Hippocampal formation (tissue), 2 donors: ENCODE data around the gene CORO7.
"Not testable (repeated sequence)": the region's sequence is repeated elsewhere in the genome, so short reads cannot be mapped to it uniquely, and the experiment has no call there.

Source experiments
- DNase-seq, 2 donors: peaks; one replicate each; lab custom pipeline; 2025; lab: John Stamatoyannopoulos, UW

CORO7 gene

GRCh38 chr16:4402439-4403132, 13.8 kb downstream of the CORO7 start:
- peak; percentile 69 to 77 for DNase-seq

- no peak for DNase-seq
Measured at GRCh38 chr16:4401510-4401909, 14.9 kb downstream of the CORO7 start.

- DNase-seq, result no peak
Measured at GRCh38 chr16:4401094-4401501, 15.3 kb downstream of the CORO7 start.

- no peak for DNase-seq
Measured at GRCh38 chr16:4399001-4399730, 17.2 kb downstream of the CORO7 start.

- DNase-seq, result no peak
Measured at GRCh38 chr16:4395055-4395726, 21.2 kb downstream of the CORO7 start.

- not testable (repeated sequence) for DNase-seq
Measured at GRCh38 chr16:4393850-4394249, 22.5 kb downstream of the CORO7 start.

GRCh38 chr16:4393240-4393600, 23.2 kb downstream of the CORO7 start:
- DNase-seq, result no peak

DNA sequence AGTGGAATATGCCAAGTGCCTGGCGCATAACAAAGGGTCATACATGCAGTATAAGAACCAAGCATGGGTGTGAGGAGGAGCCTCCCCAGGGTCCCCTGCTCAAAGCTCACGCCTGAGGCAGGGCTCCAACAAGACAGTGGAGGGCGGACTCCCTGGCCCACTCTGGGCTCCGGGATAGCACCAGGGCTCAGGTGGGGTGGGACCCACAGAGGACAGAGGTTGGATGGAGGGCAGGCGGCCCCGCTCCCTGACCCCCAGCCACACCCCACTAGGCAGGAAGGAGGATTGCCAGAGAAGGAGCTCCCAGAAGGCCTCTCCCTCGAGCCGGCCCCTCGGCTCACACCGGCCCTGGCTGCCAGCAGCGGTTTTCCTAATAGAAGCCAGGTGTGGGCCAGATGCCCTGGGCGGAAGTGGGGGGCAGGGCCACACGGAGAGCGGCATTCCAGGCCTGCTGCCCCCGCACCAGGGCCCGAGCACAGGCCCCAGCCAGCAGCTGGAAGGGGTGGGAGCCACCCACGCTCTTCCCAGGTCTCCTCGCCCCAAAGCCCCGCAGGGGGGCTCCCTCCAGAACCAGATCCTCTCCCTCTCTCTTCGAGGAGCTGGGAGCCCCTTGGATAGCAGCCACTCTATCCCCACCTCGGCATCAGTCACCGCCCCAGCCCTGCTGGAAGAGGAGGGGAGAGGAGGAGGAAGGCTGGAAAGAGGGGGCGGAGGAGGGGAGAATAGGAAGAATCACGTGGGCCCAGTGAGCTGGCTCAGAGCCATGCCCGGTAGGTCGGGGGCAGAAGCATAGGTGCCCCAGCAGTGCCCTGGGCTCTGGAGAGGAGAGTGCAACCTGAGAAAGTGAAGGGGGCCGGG, 23.8 kb downstream of the CORO7 start:
- DNase-seq, result no peak

DNA sequence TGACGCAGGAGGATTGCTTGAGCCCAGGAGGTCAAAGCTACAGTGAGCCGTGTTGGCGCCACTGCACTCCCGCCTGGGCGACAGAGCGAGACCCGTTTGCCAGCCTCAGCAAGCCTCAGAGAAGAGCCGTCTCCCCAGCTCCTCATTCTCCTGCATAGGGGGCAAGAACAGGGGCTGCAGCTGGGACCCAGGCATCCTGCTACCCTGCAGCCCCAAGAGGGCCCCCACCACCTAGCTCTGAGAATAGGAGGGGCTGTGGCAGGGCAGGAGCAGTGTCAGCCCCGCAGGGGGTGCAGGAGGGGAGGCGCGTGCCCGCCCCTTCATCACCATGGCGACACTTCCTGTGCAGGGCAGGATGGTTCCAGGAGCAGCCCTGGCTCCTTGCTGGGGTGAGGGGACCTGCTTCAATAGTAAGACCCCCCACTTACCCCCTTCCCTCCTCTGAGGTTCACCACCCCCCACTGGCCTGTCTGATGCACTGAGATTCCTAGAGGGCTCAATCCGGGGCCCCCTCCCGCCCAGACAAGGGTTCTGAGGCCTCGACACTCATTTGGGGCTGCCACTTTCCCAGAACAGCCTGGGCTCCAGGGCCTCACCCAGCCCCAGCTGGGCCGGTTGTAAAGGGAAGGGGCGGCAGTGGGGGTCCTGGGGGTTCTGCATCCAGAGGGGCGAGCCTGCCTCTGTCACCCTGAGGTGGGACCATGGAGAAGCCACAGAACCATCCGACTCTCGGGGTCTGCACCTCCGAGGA, 24.6 kb downstream of the CORO7 start:
- no peak for DNase-seq

DNA sequence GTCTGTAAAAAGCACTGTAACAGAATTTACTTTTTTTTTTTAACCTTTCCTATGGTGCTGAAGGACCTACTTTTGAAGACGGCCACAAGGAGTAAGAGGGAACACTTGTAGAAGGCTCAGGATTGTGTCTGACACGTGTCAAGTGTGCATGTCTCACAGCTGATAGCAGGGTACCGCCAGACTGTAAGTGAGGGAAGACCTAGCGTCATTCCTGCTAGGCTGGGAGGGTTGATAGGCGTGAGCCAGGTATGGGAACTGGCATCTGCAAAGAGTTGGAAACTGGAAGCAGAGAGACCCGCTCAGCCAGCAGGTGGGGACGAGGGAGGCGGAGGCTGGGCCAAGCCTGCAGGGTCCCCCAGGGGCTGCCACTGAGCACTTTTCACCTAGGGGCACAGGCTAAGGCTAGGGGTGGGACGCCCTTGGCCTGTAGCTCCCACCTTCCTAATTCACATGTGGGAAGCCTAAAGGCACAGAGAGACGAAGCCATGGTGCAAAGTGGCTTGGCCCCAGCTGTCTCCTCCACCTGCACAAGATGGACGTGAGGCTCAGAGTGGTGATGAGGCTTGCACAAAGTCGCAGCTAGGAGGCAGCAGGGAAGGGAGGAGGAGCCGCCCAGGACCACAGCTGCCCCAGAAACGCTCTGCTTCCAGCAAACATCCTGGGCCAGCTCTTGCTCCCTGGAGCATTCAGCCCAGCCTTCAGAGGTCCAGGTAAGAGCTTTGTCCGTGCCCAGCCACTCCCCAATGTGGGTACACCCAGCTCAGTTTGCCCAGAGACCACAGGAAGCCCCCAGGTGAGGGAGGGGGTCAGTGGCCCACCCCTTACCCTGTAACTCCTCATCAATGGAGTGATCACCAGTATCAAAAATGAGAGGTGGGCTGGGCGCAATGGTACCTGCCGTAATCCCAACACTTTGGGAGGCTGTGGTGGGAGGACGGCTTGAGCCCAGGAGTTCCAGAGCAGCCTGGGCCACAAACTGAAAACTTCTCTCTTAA, 25.8 kb downstream of the CORO7 start:
- no peak for DNase-seq

- DNase-seq, result no peak
Measured at GRCh38 chr16:4389051-4389955, 27.1 kb downstream of the CORO7 start.

- no peak for DNase-seq
Measured at GRCh38 chr16:4388271-4389021, 27.9 kb downstream of the CORO7 start.

- DNase-seq, result no peak
Measured at GRCh38 chr16:4387781-4388180, 28.6 kb downstream of the CORO7 start.

GRCh38 chr16:4386951-4387565, 29.3 kb downstream of the CORO7 start:
- no peak for DNase-seq

GRCh38 chr16:4386451-4386805, 30.0 kb downstream of the CORO7 start:
- no peak for DNase-seq

GRCh38 chr16:4385789-4386450, 30.5 kb downstream of the CORO7 start:
- DNase-seq, result no peak

- DNase-seq, result no peak
Measured at GRCh38 chr16:4385066-4385788, 31.2 kb downstream of the CORO7 start.
